CD4-positive, alpha-beta T cell (primary cell): ENCODE measurements around the gene DES. TPM values are rescaled to one million over a fixed set of nuclear protein-coding genes. Genes with fewer than 3 reads are reported as not detected.
A peak's percentile ranks its signal among the peaks of the same experiment; 100 is the strongest.

ENCODE experiments used
- ATAC-seq: fragments of 200-7000 bp; cut with Tn5 transposase; one replicate; pipeline ENCODE4 v1.10.0; 2022; ENCODE audit warnings: mild to moderate bottlenecking; ENCODE audit not compliant: poor library complexity
- CTCF ChIA-PET: fragments of 350-600 bp; sonication (Branson Sonifier 250); formaldehyde crosslinking; loops from one replicate; lab custom pipeline; 2021; ENCODE audit warnings: antibody characterized with exemption, inconsistent platforms; lab: Charles Lee
- POLR2A ChIA-PET: fragments of 350-600 bp; sonication (Branson Sonifier 250); formaldehyde crosslinking; loops from one replicate; lab custom pipeline; 2021; ENCODE audit warnings: antibody characterized with exemption, inconsistent platforms; lab: Charles Lee
- DNase-seq, 14 experiments: peaks; one replicate each; pipeline ENCODE4 v3.0.0-alpha.2; 2013 to 2020; ENCODE audit warnings: mixed read lengths in 2 of 14
- H3K27ac ChIP-seq, 2 donors: one replicate each; pipeline versions ENCODE4 v1.5.1 to v1.7.0; 2013; ENCODE audit warnings: low read length in 2 of 2, low read depth in 1 of 2, mild to moderate bottlenecking in 1 of 2
- H3K27me3 ChIP-seq, 2 experiments: 1 replicate in 1 of 2; 2 replicates in 1 of 2; pipeline versions ENCODE4 v1.6.1 to v1.7.0; 2013; ENCODE audit warnings: low read length in 2 of 2, control low read depth in 1 of 2, mild to moderate bottlenecking in 1 of 2, moderate library complexity in 1 of 2; ENCODE audit not compliant: insufficient read depth in 2 of 2, control insufficient read depth in 1 of 2
- H3K36me3 ChIP-seq: one replicate; pipeline ENCODE4 v1.6.1; 2013; ENCODE audit warnings: low read length, control low read depth; ENCODE audit not compliant: insufficient read depth
- H3K4me1 ChIP-seq: one replicate; pipeline ENCODE4 v1.6.1; 2013; ENCODE audit warnings: low read length, control low read depth; ENCODE audit not compliant: insufficient read depth
- H3K4me3 ChIP-seq: one replicate; pipeline ENCODE4 v1.5.1; 2013; ENCODE audit warnings: mild to moderate bottlenecking, low read length, moderate library complexity
- H3K9me3 ChIP-seq, 2 experiments: 1 replicate in 1 of 2; 2 replicates in 1 of 2; pipeline versions ENCODE4 v1.6.1 to v1.7.0; 2013; ENCODE audit warnings: low read length in 2 of 2, mild to moderate bottlenecking in 2 of 2, control low read depth in 1 of 2, moderate library complexity in 1 of 2; ENCODE audit not compliant: control insufficient read depth in 1 of 2, insufficient read depth in 1 of 2
- H3K27ac Mint-ChIP-seq: one replicate; pipeline ENCODE4 v1.8.0; 2020; ENCODE audit warnings: mixed read lengths
- H3K27me3 Mint-ChIP-seq: one replicate; pipeline ENCODE4 v1.8.0; 2021; ENCODE audit warnings: mixed read lengths
- H3K36me3 Mint-ChIP-seq: one replicate; pipeline ENCODE4 v1.8.0; 2021; ENCODE audit warnings: low read depth, mixed read lengths
- H3K4me1 Mint-ChIP-seq: one replicate; pipeline ENCODE4 v1.8.0; 2021; ENCODE audit warnings: low read depth, mixed read lengths
- H3K4me3 Mint-ChIP-seq: one replicate; pipeline ENCODE4 v1.8.0; 2020; ENCODE audit warnings: mild to moderate bottlenecking, mixed read lengths
- H3K9me3 Mint-ChIP-seq: one replicate; pipeline ENCODE4 v1.8.0; 2020; ENCODE audit warnings: mixed read lengths
- intact Hi-C, 2 experiments: fragments of 100-400 bp; cut with DNase I in 1 of 2; cut with micrococcal nuclease in 1 of 2; formaldehyde crosslinking; loops; one replicate each; pipeline versions ENCODE4 v1.15.1 to v1.9.0; 2023 to 2025; cut with DNase I, micrococcal nuclease
- total RNA-seq, 174 experiments: library from RNA in 2 of 174; stranded (reverse) in 2 of 174; gene quantifications; one replicate each; pipeline ENCODE4 v1.2.3 and lab custom pipeline; 2021 to 2026
- TF ChIP-seq, protein P1 (sequence below): fragments of 200-600 bp; IDR thresholded peaks from one replicate; pipeline ENCODE4 v1.8.0; 2022; ENCODE audit warnings: antibody characterized with exemption, mild to moderate bottlenecking

The DES gene
- total RNA-seq, 2 experiments from 2014 or later: not detected

DNA sequence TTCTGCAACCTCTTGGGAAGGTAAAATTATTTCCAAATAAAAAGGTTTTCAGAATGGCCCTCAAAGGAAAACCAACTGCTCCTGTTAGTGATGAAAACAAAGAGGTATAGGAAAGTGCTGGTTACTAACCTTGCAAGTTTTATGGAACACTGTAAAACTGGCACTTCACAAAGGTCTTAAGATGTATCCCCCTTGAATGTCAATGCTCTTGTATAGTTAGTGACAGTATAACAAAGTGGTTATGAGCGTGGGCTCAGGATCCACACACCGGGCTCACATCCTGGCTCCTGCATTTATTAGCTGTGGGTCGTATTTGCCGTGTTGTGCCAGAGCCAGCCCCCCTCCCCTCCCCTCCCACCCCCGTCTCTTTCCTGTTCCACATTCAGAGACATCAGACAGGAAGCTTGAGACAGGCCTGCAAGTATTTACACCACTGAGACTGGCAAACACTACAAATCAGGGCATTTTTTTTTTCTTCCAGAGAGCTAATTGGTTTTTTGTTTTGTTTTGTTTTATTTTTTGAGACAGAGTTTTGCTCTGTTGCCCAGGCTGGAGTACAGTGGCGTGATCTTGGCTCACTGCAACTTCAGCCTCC, 21.2 kb upstream of the DES start:
- Histone ChIP-seq H3K36me3 (no peaks in the 10 kb centered on the region), H3K27me3 (no peaks in the 10 kb centered on the region), H3K9me3 (no peaks in the 10 kb centered on the region), H3K4me1 (peaks cover 12% of the 10 kb centered on the region), H3K4me3 (no peak overlapping the region), H3K27ac (no peak overlapping the region)
- peak; percentile 90 for ATAC-seq
- no peaks in the 10 kb centered on the region for H3K9me3 Mint-ChIP-seq
- H3K27ac Mint-ChIP-seq: peak overlapping the region; percentile 82
- no peaks in the 10 kb centered on the region for H3K27me3 Mint-ChIP-seq
- peak in 4 of 14 experiments; percentile 36 to 45 (median 39) for DNase-seq
- H3K4me1 Mint-ChIP-seq: peaks cover 11% of the 10 kb centered on the region
- intact Hi-C loops: no loop called here
- CTCF ChIA-PET: no interaction called here
- H3K4me3 Mint-ChIP-seq: no peak overlapping the region
- TF ChIP-seq, protein P1, sequence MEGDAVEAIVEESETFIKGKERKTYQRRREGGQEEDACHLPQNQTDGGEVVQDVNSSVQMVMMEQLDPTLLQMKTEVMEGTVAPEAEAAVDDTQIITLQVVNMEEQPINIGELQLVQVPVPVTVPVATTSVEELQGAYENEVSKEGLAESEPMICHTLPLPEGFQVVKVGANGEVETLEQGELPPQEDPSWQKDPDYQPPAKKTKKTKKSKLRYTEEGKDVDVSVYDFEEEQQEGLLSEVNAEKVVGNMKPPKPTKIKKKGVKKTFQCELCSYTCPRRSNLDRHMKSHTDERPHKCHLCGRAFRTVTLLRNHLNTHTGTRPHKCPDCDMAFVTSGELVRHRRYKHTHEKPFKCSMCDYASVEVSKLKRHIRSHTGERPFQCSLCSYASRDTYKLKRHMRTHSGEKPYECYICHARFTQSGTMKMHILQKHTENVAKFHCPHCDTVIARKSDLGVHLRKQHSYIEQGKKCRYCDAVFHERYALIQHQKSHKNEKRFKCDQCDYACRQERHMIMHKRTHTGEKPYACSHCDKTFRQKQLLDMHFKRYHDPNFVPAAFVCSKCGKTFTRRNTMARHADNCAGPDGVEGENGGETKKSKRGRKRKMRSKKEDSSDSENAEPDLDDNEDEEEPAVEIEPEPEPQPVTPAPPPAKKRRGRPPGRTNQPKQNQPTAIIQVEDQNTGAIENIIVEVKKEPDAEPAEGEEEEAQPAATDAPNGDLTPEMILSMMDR: no peak
- no peaks in the 10 kb centered on the region for H3K36me3 Mint-ChIP-seq
- POLR2A ChIA-PET: interaction anchor here (0.9 to 1.0 kb wide), 2 partner anchors 8 to 9 kb away, joined by 6 read pairs; partner anchors contain the start of gene DNPEP

DNA sequence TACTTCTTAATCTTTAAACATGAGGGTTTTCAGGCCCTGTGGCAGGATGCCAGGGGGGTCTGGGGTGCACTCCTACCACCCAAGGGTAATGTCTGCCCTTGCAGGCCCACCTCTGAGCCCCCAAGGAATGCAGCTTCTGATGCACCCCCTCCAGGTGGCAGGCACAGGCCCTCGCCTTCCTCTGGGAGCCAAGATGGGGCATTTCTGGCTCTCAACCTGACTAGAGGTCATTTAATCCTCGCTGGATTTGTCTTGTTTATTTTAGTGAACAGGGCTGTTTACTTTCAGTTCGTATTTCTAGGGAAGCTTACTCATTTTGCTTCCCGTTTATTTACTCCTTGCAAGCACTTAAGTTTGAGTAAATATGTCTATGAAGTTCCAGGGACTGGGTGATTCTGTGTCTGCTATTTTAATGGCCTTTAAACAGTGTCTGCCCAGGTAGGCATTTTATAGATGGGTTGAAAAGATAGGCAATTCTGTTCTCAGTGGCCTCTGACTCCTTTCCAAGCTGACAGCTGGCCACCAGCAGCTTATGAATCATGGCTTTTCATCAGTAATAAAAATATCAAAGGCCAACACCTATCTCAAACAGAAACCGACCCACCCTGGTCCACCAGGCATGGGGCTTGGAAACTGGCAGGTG, 19.3 kb upstream of the DES start:
- H3K27ac ChIP-seq: no peak overlapping the region
- no peak overlapping the region for H3K4me3 Mint-ChIP-seq
- ATAC-seq (no peak), DNase-seq (no peak)
- no peaks in the 10 kb centered on the region for H3K36me3 Mint-ChIP-seq
- peaks cover 3% of the 10 kb centered on the region for H3K27me3 Mint-ChIP-seq
- TF ChIP-seq, protein P1: no peak
- CTCF ChIA-PET: no interaction called here
- H3K4me1 ChIP-seq: peaks cover 12% of the 10 kb centered on the region
- peaks cover 16% of the 10 kb centered on the region for H3K4me1 Mint-ChIP-seq
- intact Hi-C loops: no loop called here
- H3K36me3 ChIP-seq: no peaks in the 10 kb centered on the region
- H3K9me3 ChIP-seq: no peaks in the 10 kb centered on the region
- POLR2A ChIA-PET: no interaction called here
- no peaks in the 10 kb centered on the region for H3K27me3 ChIP-seq
- H3K27ac Mint-ChIP-seq: no peak overlapping the region
- no peaks in the 10 kb centered on the region for H3K9me3 Mint-ChIP-seq
- no peak overlapping the region for H3K4me3 ChIP-seq

- Histone ChIP-seq H3K27ac (no peak overlapping the region), H3K27me3 (peaks cover 0 to under 1% of the 10 kb centered on the region in 2 experiments), H3K36me3 (no peaks in the 10 kb centered on the region), H3K9me3 (no peaks in the 10 kb centered on the region), H3K4me3 (no peak overlapping the region), H3K4me1 (peaks cover 12% of the 10 kb centered on the region)
- Mint-ChIP-seq H3K27ac (no peak overlapping the region), H3K4me1 (peaks cover 16% of the 10 kb centered on the region), H3K36me3 (no peaks in the 10 kb centered on the region), H3K9me3 (no peaks in the 10 kb centered on the region), H3K27me3 (peaks cover 3% of the 10 kb centered on the region), H3K4me3 (no peak overlapping the region)
- TF ChIP-seq, protein P1: no peak
- intact Hi-C loops: loop anchor here (5.0 to 10.0 kb wide), 3 partner anchors 57 to 245 kb away; no protein-coding TSS in a partner anchor
- ChIA-PET CTCF (no interaction called here), POLR2A (no interaction called here)
- ATAC-seq: no peak
- DNase-seq: no peak
Measured at GRCh38 chr2:219399716-219400478, 18.3 kb upstream of the DES start.
